LNCAP (cell line): ENCODE results near the gene CARD10.

Experiments used
- CTCF ChIP-seq: fragments of 450-650 bp; IDR thresholded peaks from 2 replicates; pipeline ENCODE4 v1.5.1; 2017; ENCODE audit warnings: mild to moderate bottlenecking

CARD10 gene

GRCh38 chr22:37440875-37441274 lies 78.3 kb downstream of the CARD10 start:
- TF ChIP-seq CTCF, result no peak
